Activated CD8-positive, alpha-beta memory T cell treated with anti-CD3 and anti-CD28 coated beads for 36 hours (primary cell): ENCODE data around the gene NOC4L. TPM values are rescaled to one million over a fixed set of nuclear protein-coding genes. Genes with fewer than 3 reads are reported as not detected.
"Not testable (repeated sequence)": the region's sequence is repeated elsewhere in the genome, so short reads cannot be mapped to it uniquely, and the experiment has no call there.

Experiments used
- CTCF ChIA-PET: fragments of 350-600 bp; sonication (Branson Sonifier 250); formaldehyde crosslinking; loops from one replicate; lab custom pipeline; 2021; ENCODE audit warnings: antibody characterized with exemption; lab: Charles Lee
- POLR2A ChIA-PET: fragments of 350-600 bp; sonication (Branson Sonifier 250); formaldehyde crosslinking; loops from one replicate; lab custom pipeline; 2021; ENCODE audit warnings: antibody characterized with exemption; lab: Charles Lee
- total RNA-seq, 2 experiments: library from RNA; stranded (reverse); gene quantifications; one replicate each; pipeline ENCODE4 v1.2.3, GENCODE V29; 2021

The NOC4L gene
- total RNA-seq, result 10 to 100 TPM; 57.2 to 59.9 TPM

GRCh38 chr12:132144115-132144809, at the start of gene NOC4L, which contains the start of gene DDX51:
Gene NOC4L, plus strand, starts transcription at chr12:132144457. Its CDS starts 32 bp downstream, at chr12:132144489.
Gene DDX51, minus strand, starts transcription at chr12:132144319. Its CDS starts 23 bp downstream, at chr12:132144296.
- CTCF ChIA-PET, result interaction anchor here (1.5 kb wide), 1 partner anchor 10 kb away, joined by 4 read pairs; no protein-coding TSS in a partner anchor
- POLR2A ChIA-PET, result no interaction called here

GRCh38 chr12:132095520-132096409, 48.5 kb upstream of the NOC4L start:
- ChIA-PET CTCF (no interaction called here), POLR2A (no interaction called here)

DNA sequence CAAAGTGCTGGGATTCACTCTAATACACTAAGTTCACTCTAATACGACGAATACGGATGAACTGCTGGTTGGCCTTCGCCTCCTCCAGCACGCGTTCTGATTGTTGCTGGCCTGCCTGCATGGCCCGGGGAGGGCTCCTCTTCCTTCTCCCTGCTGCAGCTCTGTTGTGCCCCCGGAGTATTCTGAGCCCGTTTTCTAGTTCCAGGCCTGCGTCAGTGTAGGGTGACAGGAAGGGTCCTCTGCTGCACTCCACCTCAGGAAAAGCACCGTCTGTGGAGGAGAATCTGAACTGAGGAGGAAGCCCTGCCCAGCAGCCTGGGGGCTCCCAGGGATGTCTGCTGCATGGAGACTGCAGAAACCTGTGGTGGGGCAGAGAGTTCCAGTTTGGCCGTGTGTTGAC, 44.5 kb upstream of the NOC4L start:
- POLR2A ChIA-PET, result no interaction called here
- CTCF ChIA-PET, result no interaction called here

DNA sequence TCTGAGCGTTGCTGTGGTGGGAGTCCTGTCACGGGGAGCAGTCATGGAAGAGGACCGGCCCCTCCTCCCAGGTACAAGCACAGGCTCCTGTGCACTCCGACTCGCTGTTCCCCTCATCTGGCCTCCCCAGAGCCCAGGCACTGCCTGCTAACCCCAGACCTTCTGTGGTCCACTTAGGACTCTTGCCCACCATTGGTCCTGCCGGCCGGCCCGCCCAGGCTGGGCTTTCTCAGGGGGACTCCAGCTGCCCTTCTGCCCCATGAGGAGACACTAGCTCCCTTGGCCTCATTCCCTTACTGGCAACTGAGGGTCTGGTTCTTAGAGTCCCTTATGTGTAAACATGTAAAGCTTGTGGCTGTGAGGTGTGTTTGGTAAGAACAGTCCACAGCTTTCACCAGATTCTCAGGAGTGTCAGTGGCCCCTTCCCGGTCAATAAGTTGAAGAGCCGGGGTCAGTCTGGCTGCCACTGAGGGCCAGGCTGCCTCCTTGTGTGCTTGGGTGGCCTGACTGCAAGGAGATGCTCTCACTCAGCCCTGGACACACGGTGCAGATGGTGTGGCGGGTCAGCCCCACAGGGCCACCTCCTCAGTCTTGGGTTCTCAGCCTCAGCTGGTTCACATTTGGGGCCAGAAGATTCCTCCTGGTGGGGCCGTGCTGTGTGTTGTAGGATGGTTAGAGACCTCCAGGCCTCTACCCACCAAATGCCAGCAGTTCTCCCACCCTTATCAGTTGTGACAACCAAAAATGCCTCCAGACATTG, 43.8 kb upstream of the NOC4L start:
- ChIA-PET CTCF (no interaction called here), POLR2A (no interaction called here)

DNA sequence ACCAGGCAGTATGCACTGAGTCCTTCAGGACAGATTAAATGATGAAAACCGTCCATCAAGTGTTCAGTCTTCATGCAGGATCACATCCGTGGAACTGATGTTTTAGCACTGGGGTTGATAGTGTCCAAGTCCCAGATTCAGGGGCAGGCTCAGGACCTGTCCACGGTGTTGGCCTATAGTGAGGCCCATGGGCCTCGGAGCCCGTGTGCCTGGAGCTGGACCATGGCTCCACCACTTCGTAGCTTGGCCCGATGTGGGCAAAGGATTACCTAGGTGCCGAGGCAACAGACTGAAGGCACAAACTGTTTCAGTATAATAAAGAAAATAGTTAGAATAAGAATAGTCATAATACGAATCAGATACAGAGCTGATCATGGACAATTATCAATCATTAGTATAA, 42.0 kb upstream of the NOC4L start:
- CTCF ChIA-PET, result interaction anchor here (1.2 kb wide), 1 partner anchor 43 kb away, joined by 3 read pairs; no protein-coding TSS in a partner anchor
- POLR2A ChIA-PET, result no interaction called here

DNA sequence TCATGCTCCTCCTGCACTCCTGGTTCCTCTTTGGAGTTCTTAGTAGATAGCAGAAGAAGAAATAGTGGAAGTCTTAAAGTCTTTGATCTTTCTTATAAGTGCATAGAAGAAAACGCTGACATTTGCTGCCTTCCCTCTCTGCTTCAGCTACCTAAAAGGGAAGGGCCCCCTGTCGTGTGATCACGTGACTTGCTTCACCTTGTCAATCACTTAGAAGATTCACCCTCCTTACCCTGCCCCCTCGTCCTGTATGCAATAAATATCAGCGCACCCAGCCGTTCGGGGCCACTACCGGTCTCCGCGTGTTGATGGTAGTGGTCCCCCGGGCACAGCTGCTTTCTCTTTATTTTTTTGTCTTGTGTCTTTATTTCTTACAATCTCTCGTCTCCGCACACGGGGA, 41.2 kb upstream of the NOC4L start:
- CTCF ChIA-PET, result interaction anchor here (1.2 kb wide), 1 partner anchor 42 kb away, joined by 3 read pairs; no protein-coding TSS in a partner anchor
- POLR2A ChIA-PET, result not testable (repeated sequence)

DNA sequence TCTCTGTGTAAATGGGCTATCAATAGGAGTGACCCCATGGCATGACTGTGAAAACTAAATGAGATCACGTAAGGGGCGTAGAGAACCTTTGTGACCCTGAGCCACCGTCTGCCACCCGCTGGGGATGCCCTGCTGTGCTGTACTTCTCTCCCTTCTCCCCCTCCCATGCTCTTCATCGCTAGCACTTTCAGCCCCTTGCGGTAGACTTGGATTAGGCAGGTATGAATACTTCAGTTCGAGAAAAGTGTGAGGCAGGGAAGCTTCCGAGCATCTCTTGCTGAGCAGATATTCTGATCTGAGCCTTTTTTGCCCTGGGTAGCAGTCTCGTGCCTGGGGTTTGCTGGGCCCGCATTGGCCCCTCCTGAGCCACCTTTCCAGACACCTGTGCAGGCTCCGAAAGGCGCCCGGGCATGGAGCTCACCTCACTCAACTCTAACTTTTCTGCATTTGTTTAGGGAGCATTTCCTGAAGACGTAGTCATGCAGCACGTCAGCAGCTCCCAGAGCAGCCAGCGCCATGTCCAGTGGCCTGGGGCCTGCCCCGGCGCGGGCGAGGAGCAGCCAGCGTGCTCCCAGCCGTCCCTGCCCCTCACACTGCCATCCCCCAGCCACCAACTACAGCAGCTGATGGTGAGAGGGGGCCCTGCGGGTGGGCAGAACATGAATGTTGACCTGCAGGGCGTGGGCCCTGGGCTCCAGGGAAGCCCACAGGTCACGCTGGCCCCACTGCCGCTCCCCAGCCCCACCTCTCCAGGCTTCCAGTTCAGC, 40.5 kb upstream of the NOC4L start:
- POLR2A ChIA-PET, result no interaction called here
- CTCF ChIA-PET, result interaction anchor here (1.2 kb wide), 1 partner anchor 42 kb away, joined by 3 read pairs; no protein-coding TSS in a partner anchor

DNA sequence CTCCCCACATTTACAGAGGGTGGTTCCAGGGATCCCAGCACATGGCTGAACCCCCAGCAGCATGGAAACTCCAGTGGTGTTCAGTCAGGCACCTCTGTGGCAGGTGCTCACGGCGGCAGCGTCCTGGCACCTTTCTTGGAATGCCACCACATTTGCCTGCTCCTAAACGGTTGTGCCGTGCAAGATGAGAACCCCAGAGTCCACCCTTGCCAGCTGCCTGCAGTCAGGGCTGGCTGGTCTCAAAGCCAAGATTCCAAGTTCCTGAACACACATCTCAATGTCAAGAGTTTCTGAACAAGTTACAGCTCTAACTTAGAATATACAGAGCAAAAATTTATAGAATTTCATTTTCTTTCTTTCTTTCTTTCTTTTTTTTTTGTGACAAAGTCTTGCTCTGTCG, 38.8 kb upstream of the NOC4L start:
- CTCF ChIA-PET, result no interaction called here
- POLR2A ChIA-PET, result no interaction called here

DNA sequence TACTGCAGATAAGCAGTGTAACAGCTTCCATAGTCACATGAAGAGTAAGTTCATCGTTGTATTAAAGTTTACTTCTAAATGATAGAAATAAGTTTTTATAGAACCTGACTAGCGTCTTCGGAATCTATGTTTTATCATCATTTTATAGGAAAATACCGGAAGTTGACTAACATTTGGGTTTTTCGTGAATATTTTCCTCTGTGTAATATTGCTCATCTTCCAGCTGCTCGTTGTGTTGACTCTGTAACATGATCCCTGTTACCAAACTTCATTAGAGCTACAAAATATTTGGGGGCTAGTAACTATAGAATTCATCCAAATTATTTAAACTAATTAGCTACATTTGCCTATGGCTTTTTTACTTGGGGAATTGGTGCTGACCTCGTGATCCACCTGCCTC, 37.3 kb upstream of the NOC4L start:
- CTCF ChIA-PET, result no interaction called here
- POLR2A ChIA-PET, result no interaction called here

DNA sequence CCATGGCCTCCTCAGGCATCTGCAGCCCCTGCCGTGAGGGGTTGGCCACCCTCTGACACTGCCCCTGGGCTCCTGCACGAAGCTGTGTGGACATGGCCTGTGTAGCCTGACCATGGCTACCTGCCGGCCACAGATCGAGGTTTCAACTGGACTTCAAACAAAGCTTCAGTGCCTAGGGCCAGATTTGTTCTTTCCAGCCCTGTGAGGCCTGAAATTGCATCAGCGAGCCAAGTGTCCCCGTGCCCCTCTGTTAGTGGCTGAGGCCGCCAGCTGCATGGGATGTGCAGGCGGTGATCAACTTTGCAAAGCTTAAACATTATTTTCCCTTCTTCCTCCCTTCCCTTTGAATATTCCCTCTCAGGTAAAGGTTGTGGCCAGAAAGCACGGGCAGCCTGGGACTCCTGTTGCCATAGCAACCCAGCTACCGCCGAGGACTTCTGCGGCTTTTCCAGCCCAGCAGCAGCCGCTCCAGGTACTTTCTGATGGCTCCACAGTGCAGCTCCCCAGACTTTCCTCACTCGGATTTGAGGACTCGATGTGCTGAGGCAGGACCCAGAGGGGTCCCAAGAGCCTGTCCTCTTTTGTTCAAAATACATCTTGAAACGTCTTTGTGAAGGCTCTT, 35.9 kb upstream of the NOC4L start:
- CTCF ChIA-PET, result no interaction called here

GRCh38 chr12:132109741-132110140, 34.5 kb upstream of the NOC4L start:
- POLR2A ChIA-PET, result no interaction called here

More for the DNA sequence above, 35.9 kb upstream of the NOC4L start:
- POLR2A ChIA-PET, result no interaction called here

DNA sequence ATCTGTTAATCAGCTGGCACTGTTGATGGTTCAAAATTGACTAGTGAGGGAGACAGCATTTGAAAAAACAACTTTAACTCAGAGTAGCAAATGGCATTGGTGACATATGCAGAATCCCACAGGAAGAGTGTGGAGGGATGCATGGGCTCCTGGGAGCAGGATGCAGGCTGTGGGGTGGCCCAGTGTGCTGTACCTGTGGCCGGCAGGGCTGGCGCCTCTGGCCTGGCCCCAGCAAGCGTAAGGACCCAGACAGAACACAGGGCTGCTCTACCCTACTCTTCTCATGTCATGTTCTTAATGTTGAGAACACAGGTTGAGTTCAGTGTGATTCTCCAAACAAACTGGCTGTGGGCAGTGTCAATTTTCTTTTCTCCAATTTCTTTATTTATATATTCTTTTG, 33.6 kb upstream of the NOC4L start:
- ChIA-PET CTCF (no interaction called here), POLR2A (no interaction called here)

More at GRCh38 chr12:132109741-132110140, 34.5 kb upstream of the NOC4L start:
- CTCF ChIA-PET, result no interaction called here

DNA sequence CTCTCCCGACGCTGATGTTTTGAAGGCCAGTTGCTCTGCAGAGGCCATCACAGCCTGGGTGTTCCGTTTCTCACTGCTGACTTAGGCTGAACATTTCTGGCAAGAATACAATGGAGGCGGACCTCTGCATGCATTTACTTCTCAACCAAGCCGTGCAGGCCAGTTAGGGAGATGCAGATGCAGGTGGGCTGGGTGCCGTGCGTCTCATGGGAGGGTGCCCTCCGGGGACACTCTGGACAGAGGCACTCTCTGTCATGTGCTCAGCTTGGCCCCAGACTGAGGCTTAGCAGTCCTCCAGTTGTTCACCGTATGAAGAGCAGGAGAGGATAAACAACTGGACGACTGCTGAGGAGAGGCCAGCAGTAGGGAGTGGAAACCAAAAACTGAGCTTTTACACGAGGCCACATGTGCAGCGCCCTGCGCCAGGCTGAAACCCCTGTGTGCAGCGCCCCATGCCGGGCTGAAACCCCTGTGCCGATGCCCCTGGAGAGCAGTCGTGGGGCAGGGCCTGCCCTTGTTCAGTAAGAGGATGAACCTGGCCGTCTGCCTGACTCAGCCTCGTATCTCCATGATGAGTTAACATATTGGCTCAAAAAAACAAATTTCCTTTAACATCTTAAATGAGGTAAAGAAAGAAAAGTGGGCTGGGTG, 32.5 kb upstream of the NOC4L start:
- CTCF ChIA-PET, result no interaction called here

DNA sequence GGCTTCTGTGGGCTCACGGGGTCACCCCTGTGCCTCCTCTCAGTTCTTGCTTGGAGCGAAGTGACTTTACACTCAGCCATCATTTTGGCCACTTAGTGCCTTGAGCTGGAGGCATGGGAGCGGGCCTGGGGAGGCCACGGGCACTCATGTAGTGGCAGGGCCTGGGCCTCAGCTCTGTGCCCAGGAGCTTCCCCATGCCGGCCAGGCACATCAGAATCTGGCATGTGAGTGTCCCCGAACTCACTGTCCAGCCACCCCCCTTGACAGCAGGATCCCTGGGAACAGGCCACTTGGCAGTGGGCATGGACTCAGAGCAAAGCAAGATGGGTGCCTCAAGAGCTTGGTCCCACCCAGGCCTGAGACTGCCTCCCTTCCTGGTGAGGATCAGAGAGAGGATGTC, 29.6 kb upstream of the NOC4L start:
- CTCF ChIA-PET, result no interaction called here

More for the DNA sequence above, 32.5 kb upstream of the NOC4L start:
- POLR2A ChIA-PET, result no interaction called here

DNA sequence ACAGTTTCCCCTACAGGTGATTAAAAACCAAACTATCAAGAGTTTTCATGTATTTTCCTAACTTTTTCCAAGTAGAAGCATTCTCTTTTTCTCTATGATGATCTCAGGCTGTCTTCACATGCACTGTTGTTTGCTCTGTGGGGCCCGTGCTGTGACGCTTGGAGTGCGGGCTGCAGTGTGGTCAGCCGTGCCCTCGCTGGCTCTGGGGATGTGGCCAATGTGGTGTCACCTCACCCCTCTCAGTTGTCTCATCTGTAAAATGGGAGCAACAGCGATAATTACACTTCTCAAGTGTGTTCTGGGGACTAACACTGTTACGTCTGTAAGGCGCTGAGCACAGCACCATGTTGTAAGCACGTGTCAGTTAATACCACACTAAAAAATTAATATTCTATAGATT, 28.8 kb upstream of the NOC4L start:
- ChIA-PET CTCF (no interaction called here), POLR2A (no interaction called here)

More for the DNA sequence above, 29.6 kb upstream of the NOC4L start:
- POLR2A ChIA-PET, result no interaction called here

DNA sequence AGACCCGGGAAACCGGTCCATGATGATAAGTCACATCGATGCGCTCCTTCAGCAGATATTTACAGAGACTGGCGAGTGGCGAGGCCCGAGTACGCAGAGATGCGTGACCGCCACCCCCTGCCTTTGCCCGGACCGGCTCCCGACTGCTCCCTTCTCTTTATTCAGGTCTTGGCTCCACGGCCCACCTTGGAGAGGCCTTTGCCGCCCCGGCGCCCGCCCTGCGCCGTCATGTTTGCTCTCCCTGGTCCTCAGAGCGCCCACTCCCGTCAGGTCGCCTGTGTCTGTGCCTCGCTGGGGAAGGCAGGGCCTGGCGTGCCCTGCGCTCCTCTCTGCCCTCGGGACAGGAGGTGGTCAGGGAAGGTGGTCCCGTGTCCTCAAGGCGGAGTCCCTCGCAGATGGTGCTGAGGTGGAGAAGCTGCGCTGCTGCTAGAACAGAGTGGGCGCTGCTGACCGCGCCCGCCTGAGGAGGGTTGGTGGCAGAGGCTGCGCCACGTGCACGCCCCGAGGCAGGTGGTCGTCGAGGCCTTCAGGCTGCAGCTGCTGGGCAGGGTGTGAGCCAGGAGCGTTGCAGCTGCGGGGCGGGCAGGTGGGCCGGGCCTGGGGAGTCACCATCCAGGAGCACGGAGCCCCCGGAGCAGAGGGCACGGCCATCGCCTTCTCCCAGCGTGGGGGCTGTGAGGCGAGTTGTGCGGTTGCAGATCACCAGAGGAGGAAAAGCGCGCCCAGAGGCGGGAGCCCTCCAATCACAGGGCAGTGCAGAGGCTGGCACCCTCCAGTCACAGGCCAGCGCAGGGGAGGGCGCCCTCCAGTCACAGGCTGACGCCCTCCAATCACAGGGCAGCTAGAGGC, 27.3 kb upstream of the NOC4L start:
- POLR2A ChIA-PET, result no interaction called here
- CTCF ChIA-PET, result no interaction called here

DNA sequence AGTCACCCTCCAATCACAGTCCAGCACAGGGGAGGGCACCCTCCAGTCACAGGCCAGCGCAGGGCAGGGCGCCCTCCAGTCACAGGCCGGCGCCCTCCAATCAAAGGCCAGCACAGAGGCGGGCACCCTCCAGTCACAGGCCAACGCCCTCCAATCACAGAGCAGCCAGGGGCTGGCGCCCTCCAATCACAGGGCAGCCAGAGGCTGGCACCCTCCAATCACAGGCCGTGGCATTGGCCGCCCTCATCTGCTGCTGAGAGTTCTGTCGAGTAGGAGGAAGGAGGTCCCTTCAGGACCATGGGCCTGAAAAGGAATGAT, 26.7 kb upstream of the NOC4L start:
- ChIA-PET CTCF (no interaction called here), POLR2A (no interaction called here)
